Superior temporal gyrus (tissue), 1 donor: ENCODE data around the gene NPHP1.
"Not testable (repeated sequence)": the region's sequence is repeated elsewhere in the genome, so short reads cannot be mapped to it uniquely, and the experiment has no call there.

Experiments
- DNase-seq: peaks from one replicate; pipeline ENCODE4 v3.0.0-alpha.2; 2016; ENCODE audit errors: extremely low spot score

The NPHP1 gene

DNA sequence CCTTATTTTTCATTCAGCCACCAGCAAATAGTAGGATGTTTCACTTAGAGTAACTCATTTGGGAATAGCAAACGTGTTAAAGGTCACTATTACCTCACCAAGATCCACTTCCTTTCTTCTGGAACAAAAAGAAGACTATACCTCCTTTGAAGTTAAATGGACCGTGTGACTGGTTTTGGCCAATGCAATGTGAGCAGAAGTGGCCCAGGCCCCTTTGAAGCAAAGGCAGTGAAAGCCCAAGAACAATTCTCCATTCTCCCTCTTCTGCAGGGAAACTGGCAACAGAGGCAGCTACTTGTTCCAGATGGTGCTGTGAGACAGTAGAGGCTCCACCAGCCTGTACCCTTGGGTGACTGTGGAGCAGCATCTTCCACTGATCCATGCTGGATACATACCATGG, 77.9 kb downstream of the NPHP1 start:
- no peak for DNase-seq

DNA sequence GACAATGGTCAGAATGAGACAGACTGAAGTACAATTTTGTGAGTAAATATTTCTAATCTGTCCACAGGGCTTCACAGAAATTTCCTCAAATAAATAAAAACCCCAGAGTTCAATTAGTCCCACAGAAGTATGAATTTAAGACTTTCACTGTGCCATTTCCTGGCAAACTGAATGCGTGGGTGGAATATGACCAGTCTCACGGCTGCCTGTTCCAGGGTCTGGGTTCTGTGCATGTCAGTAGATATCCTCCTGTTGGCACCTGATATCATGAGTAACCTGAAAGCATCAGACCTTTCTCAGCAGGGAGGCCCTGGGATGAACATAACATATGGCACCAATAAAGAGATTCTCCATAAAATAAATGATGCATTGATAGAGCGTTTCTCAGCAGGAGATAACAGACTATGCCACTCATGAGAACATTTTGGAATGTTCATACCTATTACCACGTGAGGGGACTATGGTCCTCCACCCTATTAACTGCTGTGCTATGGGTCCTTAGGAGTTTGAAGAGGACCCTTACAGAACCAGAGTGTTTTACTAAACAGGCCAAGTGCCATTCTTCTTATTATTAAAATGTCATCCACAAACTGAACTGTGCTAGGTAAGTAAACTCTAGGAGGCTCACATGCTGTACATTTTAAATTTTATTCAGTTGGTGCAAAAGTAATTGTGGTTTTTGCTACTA, 78.6 kb downstream of the NPHP1 start:
- DNase-seq: no peak

DNA sequence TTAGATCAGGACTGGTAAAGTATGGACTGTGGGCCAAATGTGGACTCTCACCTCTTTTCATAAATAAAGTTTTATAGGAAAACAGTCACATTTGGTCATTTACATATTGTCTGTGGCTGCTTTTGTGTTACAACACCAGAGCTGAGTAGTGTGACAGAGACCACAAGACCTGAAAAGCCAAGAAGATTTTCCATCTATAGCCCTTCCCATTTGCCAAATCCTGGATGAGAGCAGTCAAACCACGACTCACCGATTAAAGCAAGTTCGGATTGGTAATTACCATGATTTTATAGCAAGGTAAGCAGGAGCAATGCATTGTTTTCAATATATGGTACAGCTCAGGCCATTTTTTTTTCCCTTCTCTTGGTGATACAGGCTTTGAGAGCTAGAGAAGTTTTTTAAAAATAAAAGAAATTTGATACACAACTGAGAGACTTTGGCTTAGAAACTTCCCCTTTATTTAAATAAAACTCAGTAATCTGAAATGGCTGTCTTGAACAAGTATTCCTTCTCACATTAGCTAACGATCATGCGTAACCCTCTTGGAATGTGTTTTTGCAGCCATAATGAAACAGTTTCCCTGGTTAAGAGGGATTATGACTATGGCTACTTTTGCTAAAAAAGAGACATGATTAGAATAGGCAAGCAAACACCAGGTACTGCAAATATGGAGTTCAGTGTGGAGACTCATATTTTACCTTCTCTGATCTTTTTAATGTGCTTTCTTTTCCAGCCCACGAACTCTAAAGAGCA, 79.7 kb downstream of the NPHP1 start:
- DNase-seq: no peak

DNA sequence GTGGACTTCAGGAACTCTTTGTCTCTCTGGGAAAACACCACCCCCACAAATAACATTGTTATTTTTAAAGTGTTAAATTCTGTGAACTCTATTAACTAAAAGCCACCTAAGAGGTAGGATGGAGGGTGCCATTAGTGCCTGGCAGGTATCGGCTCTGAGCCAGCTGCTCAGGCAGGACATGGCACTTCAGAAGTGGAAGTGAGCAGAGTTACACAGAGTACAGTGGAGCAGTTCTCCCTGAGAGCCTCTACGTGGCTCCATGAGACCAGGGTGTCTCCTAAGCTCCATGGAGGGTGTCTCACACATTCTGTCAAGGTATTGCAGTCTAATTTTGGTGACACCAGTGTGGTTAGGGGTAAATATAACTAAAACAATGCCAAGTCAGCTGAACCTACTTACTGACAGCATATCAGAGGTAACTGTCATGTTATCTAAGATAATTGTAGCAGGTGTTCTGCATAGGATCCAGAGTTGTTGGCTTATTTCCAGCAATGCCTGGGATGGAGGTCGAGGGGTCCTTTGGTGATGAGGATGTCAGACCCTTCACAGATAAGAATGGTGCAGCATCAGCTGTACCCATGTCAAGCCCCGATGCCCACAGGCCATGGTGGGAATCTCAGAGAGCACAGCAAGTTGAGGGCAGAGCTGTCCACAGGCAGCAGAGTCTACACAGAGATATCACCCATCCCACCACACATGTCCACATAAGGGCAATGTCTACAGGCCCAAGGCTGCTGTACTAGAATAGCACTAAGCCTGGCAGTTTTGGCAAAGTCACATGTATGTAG, 80.6 kb downstream of the NPHP1 start:
- DNase-seq: no peak

DNA sequence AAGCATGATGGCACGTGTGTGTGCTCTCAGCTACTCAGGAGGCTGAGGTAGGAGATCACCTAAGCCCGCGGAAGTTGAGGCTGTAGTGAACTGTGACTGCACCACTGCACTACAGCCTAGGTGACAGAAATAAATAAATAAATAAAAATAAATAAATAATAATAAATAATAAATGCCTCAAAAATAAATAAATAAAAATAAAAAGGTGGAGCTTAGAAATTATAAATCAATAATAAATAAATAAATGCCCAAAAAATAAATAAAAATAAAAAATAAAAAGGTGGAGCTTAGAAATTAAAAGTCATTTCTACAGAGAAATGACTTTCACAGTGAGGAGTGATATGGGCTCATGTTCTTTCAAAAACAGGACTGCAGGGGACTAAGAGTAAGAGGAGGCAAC, 83.2 kb downstream of the NPHP1 start:
- no peak for DNase-seq

DNA sequence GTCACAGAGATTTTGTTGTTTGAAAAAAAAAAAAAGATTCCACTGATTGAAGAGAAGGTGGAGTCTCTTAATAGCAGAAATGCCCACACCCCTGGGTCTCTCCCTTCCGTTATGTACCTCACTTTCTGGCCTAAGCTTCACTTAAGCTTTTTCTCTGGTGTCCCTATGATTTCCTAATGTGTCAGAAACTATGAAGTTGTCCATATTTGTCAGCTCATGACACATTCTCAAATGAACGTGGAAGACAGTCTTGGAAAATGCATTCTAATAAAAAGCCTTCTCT, 83.8 kb downstream of the NPHP1 start:
- DNase-seq: no peak

DNA sequence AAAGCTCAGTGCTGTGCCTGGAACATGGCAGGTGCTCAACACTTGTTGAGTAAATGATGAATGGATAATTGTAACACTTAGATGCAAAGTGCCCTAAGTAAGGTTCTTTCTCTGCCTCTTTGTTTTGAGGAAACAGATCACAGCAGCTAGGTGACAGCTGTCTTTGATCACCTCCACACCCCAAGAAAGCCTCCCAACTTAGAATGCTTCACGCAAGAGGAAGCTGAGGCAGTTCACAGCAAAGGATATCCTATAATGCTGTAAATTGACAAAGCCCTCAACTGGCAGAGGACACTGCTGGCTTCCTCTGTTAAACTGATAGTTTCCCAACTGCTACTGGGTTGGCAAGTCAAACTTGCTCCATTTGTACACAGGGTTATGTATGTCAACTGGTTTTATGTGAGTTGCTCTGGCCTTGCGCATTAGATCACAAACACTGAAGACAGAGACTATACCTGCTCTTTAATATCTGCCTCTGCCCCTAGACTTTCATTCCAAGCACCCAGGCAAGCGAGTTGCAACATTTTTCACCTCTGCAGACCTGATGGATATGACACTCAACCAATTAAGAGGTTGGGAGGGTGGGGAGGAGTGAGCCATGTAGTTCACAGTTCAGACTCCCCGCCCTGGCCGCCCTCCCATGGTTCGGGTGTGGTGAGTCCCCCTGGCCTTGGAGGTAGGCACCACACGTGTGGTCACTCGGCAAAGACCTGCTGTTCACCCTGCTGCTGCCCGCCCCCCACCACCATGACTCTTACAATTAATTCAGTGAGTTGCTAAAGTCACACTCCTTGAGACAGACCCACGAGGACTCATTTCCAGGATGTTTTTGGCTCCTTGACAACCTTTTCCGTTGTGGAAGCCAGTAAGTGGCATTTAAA, 84.4 kb downstream of the NPHP1 start:
- no peak for DNase-seq

DNA sequence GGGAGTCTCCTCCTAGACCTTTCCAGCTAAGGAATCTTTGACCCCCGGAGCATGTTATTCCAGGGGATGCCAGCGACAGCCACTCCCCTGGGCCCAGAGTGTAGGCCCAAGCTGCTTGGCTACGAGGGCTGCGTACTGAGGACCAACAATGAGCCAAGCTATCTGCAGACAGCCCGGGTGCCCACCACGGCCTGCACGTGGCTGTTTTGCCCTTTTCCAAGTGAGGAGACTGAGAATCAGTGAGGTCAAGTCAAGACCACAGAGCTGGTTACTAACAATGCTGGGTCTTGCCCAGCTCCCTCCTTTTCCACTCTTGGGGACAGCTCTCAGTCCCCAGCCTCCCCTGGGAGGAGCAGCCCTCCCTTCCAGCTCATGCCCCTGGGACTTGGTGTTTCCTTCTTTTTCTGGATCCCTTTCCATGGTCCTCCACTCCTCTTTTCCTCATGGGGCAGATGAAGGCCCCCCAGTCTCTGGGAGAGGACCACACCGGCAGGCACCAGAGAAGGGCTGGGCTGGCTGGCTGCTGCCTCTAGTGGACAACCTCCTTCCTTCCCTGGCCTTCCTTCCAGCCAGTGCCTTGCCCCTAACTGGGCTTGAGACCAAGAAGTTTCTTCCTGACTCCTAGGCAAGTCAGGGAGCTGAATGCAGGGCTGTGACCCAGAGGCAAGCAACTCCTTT, 88.6 kb downstream of the NPHP1 start:
- DNase-seq: no peak

DNA sequence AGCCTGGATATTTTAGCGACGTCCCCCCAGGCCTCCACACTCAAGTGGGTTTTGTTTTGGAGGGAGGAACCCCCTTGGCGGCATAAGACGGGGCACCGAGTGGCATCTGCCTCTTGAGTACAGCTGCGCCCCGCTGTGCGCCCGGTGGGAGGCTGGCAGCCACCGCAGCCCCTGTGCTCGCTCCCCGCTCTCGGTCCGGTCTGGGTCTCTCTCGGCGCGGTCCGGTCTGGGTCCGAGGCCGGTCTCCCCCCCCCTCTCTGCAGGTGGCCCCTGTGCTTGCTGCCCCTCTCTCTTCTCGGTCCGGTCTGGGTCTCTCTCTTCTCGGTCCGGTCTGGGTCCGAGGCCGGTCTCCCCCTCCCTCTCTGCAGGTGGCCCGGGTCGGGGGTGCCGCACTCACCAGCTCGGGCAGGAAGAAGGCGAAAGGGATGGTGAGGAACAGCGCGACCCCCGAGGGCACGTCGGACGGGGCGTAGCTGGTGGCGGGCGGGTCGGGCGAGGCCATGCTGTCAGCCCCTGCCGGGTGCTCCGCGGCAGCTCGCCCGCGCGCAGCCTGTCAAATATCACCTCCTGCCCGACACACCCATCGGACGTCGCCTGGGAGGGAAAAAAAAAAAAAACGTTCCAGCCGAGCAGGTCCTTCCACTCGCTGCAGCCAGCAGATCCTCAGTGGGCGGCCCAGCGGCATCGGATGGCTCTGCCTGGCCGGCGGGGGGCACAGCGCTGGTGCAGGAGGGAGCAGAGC, 89.4 kb downstream of the NPHP1 start, which contains the start of gene MALL:
TSS of gene MALL (minus strand) at position 532 of the 742 bp plus-strand sequence. CDS start at position 502, 30 bp downstream.
- DNase-seq: no peak

DNA sequence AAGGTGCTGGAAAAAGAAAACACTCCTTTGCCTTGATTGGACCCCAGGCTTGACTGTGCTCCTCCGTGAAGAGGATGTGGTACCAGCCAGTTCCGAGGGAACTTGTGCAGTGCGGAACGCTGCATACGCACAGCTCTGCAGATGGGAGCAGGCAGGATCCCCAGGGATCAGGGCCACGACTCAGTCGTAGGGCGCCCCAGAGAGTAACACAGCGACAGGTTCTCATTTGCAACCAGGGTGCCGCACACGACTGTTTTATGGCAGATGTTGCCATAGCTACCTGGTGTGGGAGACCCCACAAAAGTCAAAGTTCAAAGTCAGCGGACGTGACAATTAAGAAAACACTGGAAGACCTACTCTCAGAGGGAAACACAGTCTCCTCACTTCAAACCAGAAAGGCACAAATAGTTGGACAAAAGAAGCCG, 90.0 kb downstream of the NPHP1 start:
- no peak for DNase-seq

DNA sequence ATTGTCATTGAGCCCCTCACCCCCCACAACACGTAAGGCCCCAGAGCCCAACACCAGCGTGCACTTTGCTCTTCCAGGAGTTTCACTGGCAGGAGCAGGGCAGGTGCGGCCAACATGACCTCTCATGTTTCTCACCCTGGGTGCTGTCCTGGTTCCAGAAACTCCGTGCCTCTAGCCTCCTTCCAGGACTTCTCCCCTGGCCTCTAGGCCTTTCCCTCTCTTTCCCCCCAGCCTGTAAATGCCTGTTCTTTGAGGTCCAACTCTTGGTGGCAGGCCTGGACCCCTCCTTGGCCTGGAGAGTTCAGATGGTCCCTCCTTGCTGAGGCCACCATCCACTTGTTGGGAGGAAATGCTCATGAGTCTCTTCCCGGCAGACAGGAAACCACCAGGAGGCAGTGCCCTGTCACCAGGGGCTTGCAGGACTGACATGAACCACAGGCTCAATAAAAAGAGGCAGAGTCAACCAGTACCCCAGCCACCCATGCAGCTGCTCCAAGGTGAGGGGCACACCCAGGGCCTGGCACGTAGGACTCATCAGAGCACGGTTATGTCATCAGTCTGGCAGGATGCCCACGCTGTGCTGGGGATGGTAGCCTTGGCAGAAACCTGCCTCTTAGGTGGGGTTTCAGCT, 90.7 kb downstream of the NPHP1 start:
- DNase-seq: no peak

DNA sequence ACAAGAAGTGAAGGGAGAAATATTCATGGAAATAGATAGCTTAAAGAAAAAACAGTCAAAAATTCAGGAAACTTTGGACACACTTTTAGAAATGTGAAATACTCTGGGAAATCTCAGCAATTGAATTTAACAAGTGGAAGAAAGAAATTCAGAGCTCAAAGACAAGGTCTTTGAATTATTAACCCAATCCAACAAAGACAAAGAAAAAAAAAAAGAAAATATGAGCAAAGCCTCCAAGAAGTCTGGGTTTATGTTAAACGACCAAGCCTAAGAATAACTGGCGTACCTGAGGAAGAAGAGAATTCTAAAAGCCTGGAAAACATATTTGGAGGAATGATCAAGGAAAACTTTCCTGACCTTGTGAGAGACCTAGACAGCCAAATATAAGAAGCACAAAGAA, 96.5 kb downstream of the NPHP1 start:
- DNase-seq: not testable (repeated sequence)

DNA sequence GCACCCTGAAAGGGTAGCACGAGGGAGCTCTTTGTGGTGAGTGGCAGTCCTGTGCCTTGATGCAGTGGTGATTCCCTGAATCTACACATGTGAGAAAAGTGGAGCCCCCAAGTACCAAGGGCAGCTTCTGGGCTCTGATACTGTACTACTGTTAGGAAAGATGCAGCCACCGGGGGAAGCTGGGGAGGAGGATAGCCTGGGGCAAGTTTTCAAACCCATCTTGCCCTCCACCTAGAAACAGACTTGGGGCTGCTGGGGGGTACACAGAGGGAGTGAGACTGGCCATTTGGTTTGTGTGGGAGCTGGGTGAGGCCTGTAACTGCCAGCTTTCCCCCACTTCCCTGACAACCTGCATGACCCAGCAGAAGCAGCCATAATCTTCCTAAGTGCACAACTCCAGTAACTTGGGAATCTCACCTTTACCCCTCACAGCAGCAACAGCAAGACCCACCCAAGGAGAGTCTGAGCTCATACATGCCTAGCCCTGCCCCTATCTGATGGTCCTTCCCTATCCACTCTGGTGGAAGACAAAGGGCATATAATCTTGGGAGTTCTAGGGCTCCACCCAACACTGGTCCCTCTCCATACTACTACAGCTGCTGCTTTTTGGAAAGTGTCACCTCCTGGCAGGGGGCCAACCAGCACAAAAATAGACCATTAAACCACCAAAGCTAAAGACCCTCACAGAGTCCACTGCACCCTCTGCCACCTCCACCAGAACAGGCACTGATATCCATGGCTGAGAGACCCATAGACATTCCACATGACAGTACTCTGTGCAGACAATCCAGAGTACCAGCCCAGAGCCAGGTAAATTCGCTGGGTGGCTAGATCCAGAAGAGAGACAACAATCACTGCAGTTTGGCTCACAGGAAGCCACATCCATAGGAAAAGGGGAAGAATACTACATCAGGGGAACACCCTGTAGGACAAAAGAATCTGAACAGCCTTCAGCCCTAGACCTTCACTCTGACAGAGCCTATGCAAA, 97.4 kb downstream of the NPHP1 start:
- no peak for DNase-seq

DNA sequence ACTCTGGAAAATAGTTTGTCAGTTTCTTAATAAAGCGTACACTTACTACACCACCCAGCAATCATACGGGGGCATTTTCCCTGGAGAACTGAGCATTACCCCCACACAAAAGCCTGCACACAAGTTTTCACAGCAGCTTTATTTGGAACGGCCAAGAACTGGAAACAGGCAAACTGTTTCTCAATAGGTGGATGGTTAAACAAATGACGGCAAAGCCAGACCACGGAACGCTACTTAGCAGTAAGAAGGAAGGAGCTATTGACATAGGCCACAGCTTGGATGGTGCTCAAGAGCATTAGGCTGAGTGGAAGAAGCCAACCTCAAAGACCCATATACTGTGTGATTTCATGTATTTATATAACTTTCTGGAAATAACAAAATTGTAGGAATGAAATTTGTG, 98.2 kb downstream of the NPHP1 start:
- no peak for DNase-seq

DNA sequence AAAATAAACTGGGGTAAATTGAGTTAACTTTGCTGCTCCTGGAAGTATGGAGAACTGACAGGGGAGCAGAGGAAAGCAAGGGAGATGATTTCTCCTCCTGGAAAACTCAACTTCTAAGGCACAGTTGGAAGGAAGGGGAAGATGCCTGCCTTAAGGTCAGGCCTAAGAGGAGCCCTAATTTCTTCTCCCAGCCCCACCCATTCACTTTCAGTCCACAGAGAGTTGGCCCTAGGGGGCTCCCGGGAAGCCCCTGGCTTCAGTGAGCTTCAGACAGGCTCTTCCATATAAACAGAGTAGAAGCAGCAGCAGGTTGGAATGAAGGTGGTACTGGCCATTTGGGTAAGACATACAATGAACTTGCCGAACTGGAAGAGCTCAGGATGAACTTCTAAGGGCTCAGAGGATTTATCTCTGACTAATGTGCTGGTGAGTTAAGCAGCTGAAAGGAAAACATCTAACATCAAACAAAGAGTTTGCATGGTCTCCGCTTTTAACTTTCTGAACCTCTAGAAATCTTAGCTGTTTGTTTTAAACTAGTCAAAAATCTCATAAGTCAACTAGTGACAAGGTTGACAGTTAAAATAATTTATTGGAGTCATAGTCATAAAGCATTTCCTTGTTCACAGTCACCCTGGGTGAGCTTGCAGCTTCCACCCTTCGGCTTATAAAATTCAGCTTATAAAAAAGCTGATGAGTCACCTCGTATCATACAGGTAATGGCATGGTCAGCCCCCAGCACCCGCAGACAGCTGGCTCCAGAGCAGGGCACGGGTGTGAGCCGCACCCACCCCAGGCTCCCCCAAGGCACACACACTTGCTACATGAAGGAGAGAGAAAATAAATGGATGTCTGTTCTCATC, 99.0 kb downstream of the NPHP1 start:
- DNase-seq: no peak

DNA sequence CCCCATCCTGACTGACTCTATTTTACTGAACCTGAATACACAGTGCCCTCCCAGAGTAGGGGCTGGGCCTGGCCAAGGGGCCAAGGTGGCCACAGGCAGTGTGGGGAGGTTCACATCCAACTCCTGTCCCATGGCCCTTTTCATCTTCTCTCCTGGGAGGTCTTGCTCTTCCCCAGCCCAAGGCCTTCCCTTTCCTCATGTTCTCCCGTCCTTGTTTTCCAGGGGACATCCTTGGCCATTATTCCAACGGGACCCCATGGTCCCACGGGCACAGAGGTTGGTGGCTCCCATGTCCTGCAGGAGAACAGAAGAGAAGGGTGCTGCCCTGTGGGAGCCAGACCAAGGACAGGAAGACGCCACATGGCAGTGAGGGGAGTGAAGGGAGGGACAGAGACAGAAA, 99.6 kb downstream of the NPHP1 start:
- no peak for DNase-seq

DNA sequence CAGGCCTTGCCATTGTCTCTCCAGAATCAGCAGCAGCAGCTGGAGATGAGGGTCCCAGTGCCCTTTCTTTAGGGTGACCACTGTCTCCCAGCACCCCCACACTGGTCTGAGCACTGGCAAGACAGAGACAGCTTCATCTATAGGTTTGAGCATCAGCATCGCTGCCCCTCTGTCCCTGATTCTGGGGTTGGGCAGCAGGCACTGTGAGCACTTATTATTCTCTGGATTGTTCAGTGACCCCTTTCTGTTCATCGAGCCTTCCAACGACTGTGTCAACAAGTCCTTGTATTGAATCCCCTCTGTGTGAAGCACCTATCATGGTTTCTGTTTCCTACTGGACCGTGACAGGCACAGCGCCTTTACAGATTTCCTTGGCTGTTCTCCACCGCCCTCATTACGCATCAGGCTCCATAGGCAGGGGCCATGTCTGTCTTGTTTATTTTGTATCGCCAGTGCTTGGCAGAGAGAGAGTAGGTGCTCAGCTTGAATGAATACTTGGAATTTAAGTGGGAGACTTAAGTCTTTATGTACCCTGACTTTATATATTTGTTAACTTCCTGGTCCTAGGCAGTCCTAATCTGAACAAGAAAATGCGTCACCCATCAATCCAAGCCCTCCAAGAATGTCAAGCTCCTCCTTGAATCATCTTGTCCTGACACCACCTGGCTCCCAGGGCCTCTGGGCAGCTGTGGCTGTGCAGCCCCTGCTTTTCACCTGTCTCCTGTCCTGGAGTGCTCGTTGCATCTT, 100.6 kb downstream of the NPHP1 start:
- DNase-seq: no peak
